ENCODE measurements around the gene ITGB1BP2.
"Not testable (repeated sequence)": the region's sequence is repeated elsewhere in the genome, so short reads cannot be mapped to it uniquely, and the experiment has no call there.

The ITGB1BP2 gene

GRCh38 chrX:71302461-71303213, 1.1 kb downstream of the ITGB1BP2 start:
- no peak for DNase-seq

DNA sequence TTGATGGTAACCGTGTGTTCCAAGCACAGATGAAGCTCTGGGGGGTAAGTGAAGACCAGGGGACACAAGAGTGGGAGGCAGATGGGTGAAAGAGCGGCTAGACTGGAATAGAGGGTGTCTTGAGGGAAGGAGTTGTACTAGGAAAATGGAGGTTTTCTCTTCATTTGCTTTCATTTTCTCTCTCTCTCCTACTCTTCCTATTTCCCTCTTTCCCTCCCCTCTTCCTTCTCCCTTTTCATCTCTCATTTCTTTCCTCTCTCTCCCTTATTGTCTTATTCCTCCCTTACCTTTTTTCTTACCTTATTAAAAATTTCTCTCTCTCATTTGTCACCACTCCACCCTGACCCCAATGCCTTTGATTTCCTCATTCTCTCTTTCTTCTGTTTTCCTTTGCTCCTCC, 3.0 kb downstream of the ITGB1BP2 start:
- no peak for DNase-seq

GRCh38 chrX:71315917-71316316, 14.4 kb downstream of the ITGB1BP2 start:
- DNase-seq = no peak

- not testable (repeated sequence) for DNase-seq
Measured at GRCh38 chrX:71316959-71317358, 15.4 kb downstream of the ITGB1BP2 start.

DNA sequence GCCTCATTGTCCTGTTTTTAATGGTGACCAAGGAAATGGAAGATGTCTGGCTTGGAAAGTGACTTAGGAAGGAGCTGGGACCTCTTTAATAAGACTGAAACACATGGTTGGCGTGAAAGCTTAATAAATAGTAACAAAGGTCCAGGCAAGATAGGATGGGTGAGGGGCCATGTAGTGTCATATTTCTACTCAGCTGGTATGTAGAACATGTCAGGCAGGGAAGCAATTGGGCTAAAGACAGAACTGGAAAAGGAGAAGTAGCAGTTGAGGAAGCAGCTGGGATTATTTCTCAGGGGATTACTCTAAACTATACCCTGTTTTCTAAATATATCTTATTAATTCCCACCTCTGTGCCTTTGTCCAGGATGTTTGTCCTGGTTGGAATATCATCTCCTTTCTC, 18.6 kb downstream of the ITGB1BP2 start:
- DNase-seq = no peak

- DNase-seq = no peak
Measured at GRCh38 chrX:71321731-71322130, 20.2 kb downstream of the ITGB1BP2 start.

DNA sequence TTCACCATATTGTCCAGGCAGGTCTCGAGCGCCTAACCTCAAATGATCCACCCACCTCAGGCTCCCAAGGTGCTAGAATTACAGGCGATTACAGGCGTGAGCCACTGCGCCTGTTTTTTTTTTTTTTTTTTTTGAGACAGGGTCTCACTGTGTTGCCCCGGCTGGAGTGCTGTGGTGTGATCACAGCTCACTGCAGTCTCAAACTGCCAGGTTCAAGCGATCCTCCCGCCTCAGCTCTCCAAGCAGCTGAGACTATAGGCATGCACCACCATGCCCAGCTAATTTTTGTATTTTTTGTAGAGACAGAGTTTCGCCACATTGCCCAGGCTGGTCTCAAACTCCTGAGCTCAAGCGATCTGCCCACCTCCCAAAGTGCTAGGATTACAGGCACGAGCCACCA, 22.9 kb downstream of the ITGB1BP2 start:
- not testable (repeated sequence) for DNase-seq

GRCh38 chrX:71326394-71326793, 24.8 kb downstream of the ITGB1BP2 start:
- DNase-seq = no peak

GRCh38 chrX:71349151-71349665, 47.7 kb downstream of the ITGB1BP2 start:
- not testable (repeated sequence) for DNase-seq

DNA sequence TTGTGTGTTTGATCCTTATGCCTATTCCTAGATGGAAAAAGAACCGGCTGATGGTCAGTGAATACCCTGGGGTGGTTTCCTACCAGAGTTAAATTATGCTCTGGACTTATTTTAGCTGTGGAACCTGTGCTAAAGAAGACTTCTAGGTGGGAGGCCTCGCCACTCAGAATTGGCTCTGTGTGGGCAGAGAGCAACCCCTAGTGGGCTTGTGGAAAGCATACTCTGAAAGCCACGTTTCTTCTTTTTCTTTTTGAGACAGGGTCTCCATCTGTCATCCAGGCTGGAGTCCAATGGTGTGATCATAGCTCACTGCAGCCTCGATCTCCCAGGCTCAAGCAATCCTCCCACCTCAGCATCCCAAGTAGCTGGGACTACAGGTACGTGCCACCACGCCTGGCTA, 48.3 kb downstream of the ITGB1BP2 start:
- not testable (repeated sequence) for DNase-seq

DNA sequence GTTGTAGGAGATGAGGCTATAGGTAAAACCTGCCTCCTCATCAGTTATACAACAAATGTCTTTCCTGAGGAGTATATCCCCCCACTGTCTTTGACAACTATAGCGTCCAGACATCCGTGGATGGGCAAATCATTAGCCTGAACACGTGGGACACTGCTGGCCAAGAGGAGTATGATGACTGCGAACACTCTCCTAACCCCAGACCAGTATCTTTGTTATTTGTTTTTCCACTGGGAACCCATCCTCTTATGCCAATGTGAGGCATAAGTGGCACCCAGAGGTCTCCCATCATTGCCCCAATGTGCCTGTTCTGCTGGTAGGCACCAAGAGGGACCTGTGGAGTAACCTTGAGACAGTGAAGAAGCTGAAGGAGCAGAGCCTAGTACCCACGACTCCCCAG, 50.9 kb downstream of the ITGB1BP2 start:
- DNase-seq = not testable (repeated sequence)

Data from activated CD4-positive, alpha-beta T cell treated with anti-CD3 and anti-CD28 coated beads, Interleukin-2, amount 50 U/mL, for 1 hour (primary cell).